Activated CD8-positive, alpha-beta memory T cell treated with anti-CD3 and anti-CD28 coated beads, Interleukin-2, amount 10 ng/mL, durations not matched to agents 7 days and 5 days (primary cell): Measurements from ENCODE around the gene STOX2. TPM values are rescaled to one million over a fixed set of nuclear protein-coding genes. Genes with fewer than 3 reads are reported as not detected.

Experiments
- ATAC-seq: fragments of 150-1000 bp; cut with Tn5 transposase; one replicate; pipeline ENCODE4 v1.10.0; 2021; ENCODE audit warnings: moderate library complexity
- CTCF ChIA-PET: fragments of 350-600 bp; sonication (Branson Sonifier 250); formaldehyde crosslinking; loops from one replicate; lab custom pipeline; 2021; ENCODE audit warnings: antibody characterized with exemption; lab: Charles Lee
- DNase-seq: peaks from one replicate; pipeline ENCODE4 v3.0.0-alpha.2; 2020
- H3K27ac Mint-ChIP-seq: one replicate; pipeline ENCODE4 v1.8.0; 2021; ENCODE audit warnings: mild to moderate bottlenecking, mixed read lengths
- H3K27me3 Mint-ChIP-seq: one replicate; pipeline ENCODE4 v1.8.0; 2021; ENCODE audit warnings: mixed read lengths
- H3K36me3 Mint-ChIP-seq: one replicate; pipeline ENCODE4 v1.8.0; 2021; ENCODE audit warnings: mild to moderate bottlenecking, mixed read lengths
- H3K4me1 Mint-ChIP-seq: one replicate; pipeline ENCODE4 v1.8.0; 2021; ENCODE audit warnings: mixed read lengths
- H3K4me3 Mint-ChIP-seq: one replicate; pipeline ENCODE4 v1.8.0; 2021; ENCODE audit warnings: mild to moderate bottlenecking, moderate library complexity, mixed read lengths
- H3K9me3 Mint-ChIP-seq: one replicate; pipeline ENCODE4 v1.8.0; 2022; ENCODE audit warnings: low read depth, mixed read lengths
- total RNA-seq, 2 experiments: library from RNA; stranded (reverse); gene quantifications; one replicate each; pipeline ENCODE4 v1.2.3, GENCODE V29; 2021

Gene STOX2
- total RNA-seq, 2 experiments from 2014 or later, result not detected

DNA sequence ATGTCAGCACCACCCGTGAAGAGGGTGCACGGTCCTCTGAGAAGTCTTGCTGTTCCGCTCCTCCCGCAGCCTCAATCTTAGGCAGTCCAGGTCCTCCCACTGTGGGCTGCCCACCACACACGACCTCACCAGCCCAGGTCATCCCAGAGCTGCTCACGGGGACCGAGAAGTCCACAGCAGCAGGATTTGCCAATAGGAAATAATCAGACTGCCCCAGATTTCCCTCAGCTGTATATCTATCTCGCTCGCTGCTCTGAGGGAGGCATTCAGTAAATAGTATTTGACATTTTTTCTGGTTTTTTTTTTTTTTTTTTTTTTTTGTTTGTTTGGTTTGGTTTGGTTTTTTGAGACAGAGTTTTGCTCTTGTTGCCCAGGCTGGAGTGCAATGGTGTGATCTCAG, 83.8 kb downstream of the STOX2 start:
- H3K27me3 Mint-ChIP-seq, result peaks cover 7% of the 10 kb centered on the region
- H3K36me3 Mint-ChIP-seq, result no peaks in the 10 kb centered on the region
- H3K27ac Mint-ChIP-seq, result no peak overlapping the region
- H3K4me1 Mint-ChIP-seq, result no peaks in the 10 kb centered on the region
- no peaks in the 10 kb centered on the region for H3K9me3 Mint-ChIP-seq
- ATAC-seq (no peak), DNase-seq (no peak)
- CTCF ChIA-PET, result no interaction called here
- H3K4me3 Mint-ChIP-seq, result no peak overlapping the region

DNA sequence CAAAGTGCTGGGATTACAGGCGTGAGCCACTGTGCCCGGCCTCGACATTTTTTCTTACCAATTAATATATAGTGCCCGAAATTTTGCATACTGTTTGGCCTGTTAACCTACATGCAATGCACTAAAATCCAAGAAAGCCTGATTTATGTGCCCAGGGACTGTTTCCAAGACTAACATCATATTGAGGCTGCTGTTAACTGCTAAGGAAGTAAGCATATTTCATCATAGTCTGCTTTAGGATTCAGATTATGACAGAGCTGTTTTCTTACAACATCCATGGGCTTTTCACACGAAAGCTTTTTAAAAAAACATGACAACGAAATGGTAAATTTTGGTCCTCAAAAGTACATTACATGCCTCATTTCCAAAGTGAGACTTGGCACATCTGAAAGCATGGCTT, 84.4 kb downstream of the STOX2 start:
- CTCF ChIA-PET, result no interaction called here
- no peak overlapping the region for H3K4me3 Mint-ChIP-seq
- ATAC-seq, result no peak

DNA sequence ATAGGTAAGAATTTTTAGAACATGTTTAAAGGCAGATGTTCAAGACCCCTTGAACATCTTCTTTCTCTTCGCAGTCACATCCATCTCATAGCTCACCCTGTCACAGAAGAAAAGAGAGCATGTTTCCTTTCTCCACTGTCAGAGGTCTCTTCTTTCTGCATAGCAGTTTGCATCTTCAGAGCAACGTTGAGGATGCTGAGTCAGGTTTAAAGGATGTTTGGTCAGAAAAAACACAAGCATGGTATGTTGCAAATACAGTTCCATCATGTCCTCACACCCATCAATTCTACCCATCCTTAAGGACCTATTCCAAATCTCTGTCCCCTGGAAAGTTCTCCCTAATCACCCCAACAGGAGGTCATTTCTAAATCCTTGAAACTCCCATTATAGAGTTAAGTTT, 84.8 kb downstream of the STOX2 start:
- CTCF ChIA-PET, result no interaction called here
- no peak overlapping the region for H3K27ac Mint-ChIP-seq

More for the DNA sequence above, 84.4 kb downstream of the STOX2 start:
- Mint-ChIP-seq H3K27ac (no peak overlapping the region), H3K36me3 (no peaks in the 10 kb centered on the region), H3K9me3 (no peaks in the 10 kb centered on the region), H3K4me1 (no peaks in the 10 kb centered on the region), H3K27me3 (peaks cover 9% of the 10 kb centered on the region)
- no peak for DNase-seq

DNA sequence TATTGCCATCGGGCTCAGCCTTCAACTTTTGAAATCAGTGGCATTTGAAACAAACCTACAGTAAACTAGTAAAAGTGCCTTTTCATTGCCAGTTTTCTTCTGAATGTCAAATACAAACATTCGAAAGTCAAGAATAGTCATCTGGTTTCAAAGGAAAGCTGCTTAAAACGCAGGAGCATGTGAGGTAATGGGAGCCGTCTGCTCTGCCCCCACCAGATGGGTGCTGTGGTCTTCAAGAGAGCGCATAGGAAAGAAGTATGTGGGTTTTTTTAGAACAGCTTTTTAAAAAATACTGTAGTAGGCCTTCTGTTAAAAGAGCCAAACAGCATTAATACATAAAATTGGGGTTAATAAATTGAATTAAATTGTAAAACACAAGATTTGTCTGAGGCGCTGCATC, 88.6 kb downstream of the STOX2 start:
- ATAC-seq (no peak), DNase-seq (no peak)
- Mint-ChIP-seq H3K27ac (no peak overlapping the region), H3K4me3 (no peak overlapping the region), H3K36me3 (no peaks in the 10 kb centered on the region), H3K9me3 (no peaks in the 10 kb centered on the region), H3K4me1 (no peaks in the 10 kb centered on the region), H3K27me3 (peaks cover 9% of the 10 kb centered on the region)
- CTCF ChIA-PET, result no interaction called here

More for the DNA sequence above, 84.8 kb downstream of the STOX2 start:
- H3K9me3 Mint-ChIP-seq, result no peaks in the 10 kb centered on the region
- H3K4me1 Mint-ChIP-seq, result no peaks in the 10 kb centered on the region
- no peak for ATAC-seq
- H3K4me3 Mint-ChIP-seq, result no peak overlapping the region
- no peaks in the 10 kb centered on the region for H3K36me3 Mint-ChIP-seq
- peaks cover 9% of the 10 kb centered on the region for H3K27me3 Mint-ChIP-seq
- DNase-seq, result no peak

DNA sequence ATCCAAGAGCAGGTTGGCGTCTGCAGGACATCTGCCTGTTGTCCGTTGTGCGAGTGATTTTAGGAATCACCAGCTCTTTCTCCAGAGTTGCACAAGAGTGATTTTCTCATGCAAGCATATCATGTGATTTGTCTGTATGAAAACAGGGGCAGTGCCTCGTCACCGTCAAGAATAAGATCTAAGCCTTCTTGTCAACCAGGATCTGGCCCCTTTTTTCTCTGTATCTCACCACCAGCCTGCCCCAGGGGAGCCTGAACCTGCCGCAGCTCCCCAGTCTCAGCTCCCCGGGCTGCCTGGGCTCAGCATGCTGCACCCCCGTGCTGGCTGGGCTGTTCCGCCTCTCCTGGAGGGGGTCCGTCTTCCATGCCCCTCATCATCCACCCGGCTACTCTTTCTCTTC, 90.5 kb downstream of the STOX2 start:
- Mint-ChIP-seq H3K36me3 (no peaks in the 10 kb centered on the region), H3K4me1 (no peaks in the 10 kb centered on the region), H3K27me3 (peaks cover 6% of the 10 kb centered on the region), H3K27ac (no peak overlapping the region), H3K9me3 (no peaks in the 10 kb centered on the region), H3K4me3 (no peak overlapping the region)
- ATAC-seq, result no peak
- no peak for DNase-seq
- CTCF ChIA-PET, result no interaction called here

DNA sequence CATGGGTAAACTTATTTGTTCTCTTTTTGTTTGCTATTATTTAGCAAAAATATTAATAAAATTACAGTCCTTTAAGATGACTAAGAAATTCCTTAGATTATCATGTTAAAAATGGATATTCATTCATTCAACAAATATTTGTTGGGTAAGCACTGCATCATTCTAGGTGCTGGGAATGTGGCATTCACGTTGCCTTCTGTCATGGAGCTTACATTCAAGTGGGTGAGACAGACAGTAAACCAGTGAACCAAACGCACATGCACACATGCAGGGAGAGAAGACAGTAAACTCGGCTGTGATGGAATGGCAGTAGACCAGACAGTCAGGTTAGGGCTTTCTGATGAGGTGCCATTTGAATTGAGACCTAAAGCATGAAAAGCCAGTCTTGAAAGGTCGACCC, 91.8 kb downstream of the STOX2 start:
- Mint-ChIP-seq H3K27ac (no peak overlapping the region), H3K9me3 (no peaks in the 10 kb centered on the region), H3K27me3 (peaks cover 6% of the 10 kb centered on the region), H3K36me3 (no peaks in the 10 kb centered on the region), H3K4me1 (no peaks in the 10 kb centered on the region), H3K4me3 (no peak overlapping the region)
- ATAC-seq (no peak), DNase-seq (no peak)
- CTCF ChIA-PET, result no interaction called here

DNA sequence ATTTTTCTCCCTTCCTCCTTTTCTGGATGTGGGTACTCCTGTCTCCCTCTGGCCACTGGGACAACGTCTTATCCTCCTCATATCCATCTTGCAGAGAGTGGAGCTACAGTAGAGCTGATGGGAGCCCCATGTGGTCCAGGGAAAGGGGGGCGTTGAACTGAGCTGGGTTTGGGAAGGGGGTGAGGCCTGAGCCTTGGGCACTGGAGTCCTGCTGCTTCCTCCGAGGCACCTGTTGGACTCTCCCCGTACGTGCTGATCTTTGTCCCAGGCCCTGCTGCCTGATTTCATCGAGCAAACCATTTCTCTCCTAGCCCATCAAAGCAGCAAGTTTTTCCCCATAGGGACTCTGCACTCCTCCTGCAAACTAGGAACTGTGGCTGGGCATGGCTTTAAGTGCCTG, 94.3 kb downstream of the STOX2 start:
- H3K27ac Mint-ChIP-seq, result no peak overlapping the region
- no peaks in the 10 kb centered on the region for H3K27me3 Mint-ChIP-seq
- CTCF ChIA-PET, result no interaction called here
- DNase-seq (no peak), ATAC-seq (no peak)
- H3K36me3 Mint-ChIP-seq, result no peaks in the 10 kb centered on the region
- H3K4me1 Mint-ChIP-seq, result no peaks in the 10 kb centered on the region
- no peak overlapping the region for H3K4me3 Mint-ChIP-seq
- no peaks in the 10 kb centered on the region for H3K9me3 Mint-ChIP-seq

DNA sequence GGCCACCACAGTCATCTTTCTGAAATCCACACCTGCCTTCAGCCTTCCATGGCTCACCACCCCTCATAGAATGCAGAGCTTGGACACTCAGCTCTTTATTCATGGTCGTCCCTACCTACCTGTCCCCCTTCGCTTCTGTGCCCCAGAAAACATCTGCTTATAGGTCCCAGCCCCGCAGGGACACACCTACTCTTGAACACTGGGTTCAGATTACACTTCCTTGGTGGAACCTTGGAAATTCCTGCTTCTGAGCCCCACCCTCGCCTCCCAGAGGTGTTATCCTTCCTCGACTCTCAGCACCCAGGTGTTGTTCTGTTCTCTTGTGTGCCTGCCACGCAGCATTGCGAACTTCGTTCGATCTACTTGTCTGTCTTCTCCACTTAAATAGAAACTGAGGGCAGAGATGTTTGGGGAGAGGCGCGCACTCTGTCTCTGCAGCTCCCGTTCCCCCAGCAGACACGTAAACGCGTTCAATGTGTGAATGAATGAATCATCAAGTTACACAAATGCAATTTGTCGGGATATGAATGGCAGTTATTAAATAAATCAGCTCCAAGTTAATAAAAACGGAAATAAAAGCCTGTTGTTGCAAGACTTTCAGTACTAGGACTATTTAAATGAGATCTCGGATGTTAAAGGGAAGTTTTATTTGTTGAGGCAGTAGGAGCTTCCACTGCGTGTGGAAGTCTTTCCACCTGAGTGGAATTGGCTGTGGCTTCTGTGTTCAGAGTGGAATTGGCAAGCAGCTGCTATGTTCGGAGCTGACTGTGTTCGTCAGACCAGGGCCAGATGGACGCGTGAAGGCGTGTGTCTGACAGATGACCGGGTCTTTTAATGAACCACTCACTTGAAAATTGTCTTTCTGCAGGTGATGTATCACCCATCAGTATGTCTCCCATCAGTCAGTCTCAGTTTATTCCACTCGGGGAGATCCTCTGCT, 95.6 kb downstream of the STOX2 start:
- CTCF ChIA-PET, result no interaction called here
- H3K27ac Mint-ChIP-seq, result no peak overlapping the region

DNA sequence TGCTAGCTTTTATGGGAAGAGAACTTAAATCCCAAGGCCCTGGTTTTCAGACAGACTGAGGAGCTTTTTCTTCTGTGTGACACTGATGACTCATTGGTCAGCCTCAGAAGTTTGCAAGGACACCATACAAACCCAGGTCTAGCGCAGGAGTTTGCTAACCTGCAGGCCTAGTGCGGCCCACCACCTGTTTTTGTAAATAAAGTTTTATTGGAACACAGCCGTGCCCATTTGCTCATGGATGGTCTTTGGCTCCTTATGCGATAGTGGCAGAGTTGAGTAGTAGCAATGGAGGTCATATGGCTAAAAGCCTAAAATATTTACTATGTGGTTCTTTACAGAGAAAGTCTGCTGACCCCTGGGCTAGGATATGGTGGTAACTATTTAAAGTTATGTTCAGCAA, 98.3 kb downstream of the STOX2 start:
- CTCF ChIA-PET, result no interaction called here
- H3K9me3 Mint-ChIP-seq, result no peaks in the 10 kb centered on the region
- no peak overlapping the region for H3K27ac Mint-ChIP-seq
- H3K4me1 Mint-ChIP-seq, result no peaks in the 10 kb centered on the region
- ATAC-seq (no peak), DNase-seq (no peak)
- H3K27me3 Mint-ChIP-seq, result no peaks in the 10 kb centered on the region
- H3K36me3 Mint-ChIP-seq, result no peaks in the 10 kb centered on the region
- H3K4me3 Mint-ChIP-seq, result no peak overlapping the region

More for the DNA sequence above, 95.6 kb downstream of the STOX2 start:
- Mint-ChIP-seq H3K36me3 (no peaks in the 10 kb centered on the region), H3K9me3 (no peaks in the 10 kb centered on the region), H3K4me1 (no peaks in the 10 kb centered on the region), H3K4me3 (no peak overlapping the region), H3K27me3 (no peaks in the 10 kb centered on the region)
- DNase-seq, result no peak
- ATAC-seq, result no peak

DNA sequence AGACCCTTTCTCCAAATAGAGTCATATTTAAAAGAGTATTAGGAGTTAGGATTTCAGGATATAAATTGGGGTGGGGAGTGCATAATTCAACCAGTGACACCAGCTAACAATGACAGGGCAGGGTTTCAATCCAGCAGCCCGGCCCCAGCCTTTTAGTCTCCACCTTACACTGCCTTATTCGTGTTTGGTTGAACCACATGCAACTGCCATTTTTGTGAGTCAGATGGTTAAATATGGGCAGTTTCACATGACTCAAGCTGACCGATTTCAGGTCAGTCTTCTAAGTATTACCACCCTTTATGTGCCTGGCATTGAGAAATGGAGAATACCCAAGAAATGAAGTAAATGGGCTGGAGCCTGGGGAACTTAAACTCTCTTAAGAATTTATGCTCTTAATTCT, 102.8 kb downstream of the STOX2 start:
- Mint-ChIP-seq H3K4me1 (peaks cover 2% of the 10 kb centered on the region), H3K4me3 (no peak overlapping the region), H3K36me3 (no peaks in the 10 kb centered on the region), H3K27ac (no peak overlapping the region), H3K27me3 (no peaks in the 10 kb centered on the region), H3K9me3 (no peaks in the 10 kb centered on the region)
- ATAC-seq, result no peak
- CTCF ChIA-PET, result no interaction called here
- no peak for DNase-seq

DNA sequence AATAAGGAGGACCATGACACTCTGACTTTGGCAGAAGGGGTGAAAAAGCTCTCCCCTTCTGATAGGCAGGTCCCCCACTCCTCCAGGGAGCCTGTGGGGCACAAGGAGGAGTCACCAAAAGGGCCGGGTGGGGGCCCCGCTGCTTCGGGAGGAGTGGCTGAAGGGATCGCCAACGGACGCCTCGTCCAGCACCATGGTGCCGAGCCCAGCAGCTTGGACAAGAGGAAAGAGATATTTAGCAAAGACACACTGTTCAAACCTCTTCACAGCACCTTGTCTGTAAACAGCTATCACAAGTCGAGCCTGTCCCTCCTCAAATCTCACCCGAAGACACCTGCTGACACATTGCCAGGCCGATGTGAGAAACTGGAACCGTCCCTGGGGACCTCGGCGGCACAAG, 105.6 kb downstream of the STOX2 start:
- Mint-ChIP-seq H3K36me3 (no peaks in the 10 kb centered on the region), H3K4me1 (peaks cover 5% of the 10 kb centered on the region)
- CTCF ChIA-PET, result no interaction called here

DNA sequence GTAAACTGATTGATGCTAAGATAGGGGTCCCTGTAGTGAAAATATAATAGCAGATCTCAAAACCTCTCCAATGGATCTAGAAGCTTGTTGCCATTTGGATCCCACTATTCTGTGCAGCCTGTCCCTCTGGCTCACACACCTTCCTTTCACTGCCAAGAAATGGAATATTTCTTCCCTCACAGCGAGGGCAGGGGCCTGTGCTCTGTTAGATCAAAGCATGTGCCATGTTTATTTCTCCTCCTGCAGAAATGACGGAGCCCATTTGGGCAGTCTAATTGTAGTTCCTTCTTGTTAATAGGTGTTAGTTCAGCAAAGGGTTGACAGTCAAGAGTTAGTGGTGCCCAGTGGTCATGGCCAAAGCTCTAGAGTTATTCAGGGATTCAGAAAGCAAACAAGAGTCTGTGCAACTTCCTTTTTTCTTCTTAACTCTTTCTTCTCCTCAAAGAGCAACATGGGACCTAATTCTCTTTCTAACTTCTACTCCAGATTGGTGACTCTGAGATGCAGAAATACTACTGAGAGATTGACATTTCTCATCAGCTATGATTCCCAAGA, 106.8 kb downstream of the STOX2 start:
- peaks cover under 1% of the 10 kb centered on the region for H3K27me3 Mint-ChIP-seq

More for the DNA sequence above, 105.6 kb downstream of the STOX2 start:
- H3K4me3 Mint-ChIP-seq, result no peak overlapping the region
- no peak overlapping the region for H3K27ac Mint-ChIP-seq
- no peak for ATAC-seq
- H3K27me3 Mint-ChIP-seq, result no peaks in the 10 kb centered on the region
- DNase-seq, result no peak
- no peaks in the 10 kb centered on the region for H3K9me3 Mint-ChIP-seq

DNA sequence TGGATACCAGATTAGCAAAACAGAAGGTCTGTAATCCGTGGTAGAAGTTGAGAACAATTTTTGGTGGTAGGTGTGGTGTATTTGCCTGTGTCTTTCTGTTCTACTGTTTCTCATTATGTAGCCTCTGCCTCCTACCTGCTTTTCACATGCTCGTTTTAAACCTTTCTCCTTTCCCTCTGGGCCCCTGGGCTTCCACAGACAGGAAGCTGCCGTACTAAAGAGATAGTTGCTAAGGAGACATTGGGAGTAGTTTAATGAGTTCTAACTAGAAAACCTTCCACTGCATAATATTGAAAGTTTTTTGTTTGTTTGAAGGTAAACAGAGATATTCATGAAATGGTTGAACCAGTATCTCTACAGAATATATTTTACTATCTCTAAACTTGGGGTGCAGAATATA, 107.8 kb downstream of the STOX2 start:
- DNase-seq (no peak), ATAC-seq (no peak)
- H3K27ac Mint-ChIP-seq, result no peak overlapping the region
- H3K4me3 Mint-ChIP-seq, result no peak overlapping the region
- peaks cover 5% of the 10 kb centered on the region for H3K27me3 Mint-ChIP-seq
- H3K36me3 Mint-ChIP-seq, result no peaks in the 10 kb centered on the region
- CTCF ChIA-PET, result no interaction called here
- peaks cover 5% of the 10 kb centered on the region for H3K4me1 Mint-ChIP-seq
- H3K9me3 Mint-ChIP-seq, result no peaks in the 10 kb centered on the region

More for the DNA sequence above, 106.8 kb downstream of the STOX2 start:
- Mint-ChIP-seq H3K36me3 (no peaks in the 10 kb centered on the region), H3K4me3 (no peak overlapping the region), H3K27ac (no peak overlapping the region), H3K4me1 (peaks cover 5% of the 10 kb centered on the region), H3K9me3 (no peaks in the 10 kb centered on the region)
- ATAC-seq (no peak), DNase-seq (no peak)
- CTCF ChIA-PET, result no interaction called here

DNA sequence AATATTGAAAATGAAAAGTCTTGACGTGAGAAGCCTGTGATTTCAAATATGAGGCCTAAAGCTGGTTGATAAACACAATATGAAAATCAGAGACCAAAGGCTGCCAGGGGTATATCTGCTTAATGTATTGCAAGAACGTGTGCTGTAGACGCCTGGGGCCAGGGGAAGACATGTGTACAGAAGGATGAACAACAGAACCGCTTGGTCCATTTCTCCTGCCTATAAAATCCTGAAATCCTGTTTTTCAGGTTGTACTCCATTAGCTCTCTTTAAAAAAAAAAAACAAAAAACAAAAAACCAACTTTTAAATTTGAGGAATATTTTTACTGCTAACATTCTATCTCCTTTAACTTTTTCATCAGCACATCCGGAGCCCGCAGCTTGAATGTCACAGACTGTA, 109.2 kb downstream of the STOX2 start:
- Mint-ChIP-seq H3K4me1 (peaks cover 5% of the 10 kb centered on the region), H3K27ac (no peak overlapping the region), H3K9me3 (no peaks in the 10 kb centered on the region), H3K36me3 (no peaks in the 10 kb centered on the region), H3K27me3 (peaks cover 8% of the 10 kb centered on the region), H3K4me3 (no peak overlapping the region)
- no peak for DNase-seq
- CTCF ChIA-PET, result no interaction called here
- no peak for ATAC-seq
